Fibroblast of lung (primary cell): ENCODE data around the gene CFAP299.
"Not testable (repeated sequence)": the region's sequence is repeated elsewhere in the genome, so short reads cannot be mapped to it uniquely, and the experiment has no call there.

ENCODE experiments used
- CTCF ChIP-seq, 2 donors: IDR thresholded peaks in 1 of 2; conservative IDR thresholded peaks in 1 of 2; 1 replicate in 1 of 2; 2 replicates in 1 of 2; pipeline ENCODE4 v1.5.1; 2011 to 2012; ENCODE audit warnings: low read length in 2 of 2, control low read depth in 1 of 2, inconsistent platforms in 1 of 2, low read depth in 1 of 2, mild to moderate bottlenecking in 1 of 2
- EZH2 ChIP-seq: IDR thresholded peaks from 2 replicates; pipeline ENCODE4 v1.5.1; 2012; ENCODE audit warnings: low read length, control low read depth, mild to moderate bottlenecking; ENCODE audit errors: missing control alignments

GRCh38 chr4:80439294-80440061 is 103.9 kb downstream of the CFAP299 start:
- not testable (repeated sequence) for TF ChIP-seq CTCF (conservative IDR thresholded peaks at IDR 0.05 in 1 of 2, IDR thresholded peaks at IDR 0.05 in 1 of 2; ENCODE audit: low read depth in 1 of 2, low read length in 2 of 2); EZH2
